SH-SY5Y (cell line): ENCODE measurements around the gene KRT77.

ENCODE experiments used
- GATA2 ChIP-seq: IDR thresholded peaks from 2 replicates; pipeline ENCODE4 v1.6.1; 2011; ENCODE audit warnings: mild to moderate bottlenecking, low read depth, low read length
- GATA3 ChIP-seq: IDR thresholded peaks from 2 replicates; pipeline ENCODE4 v1.6.1; 2011; ENCODE audit warnings: low read depth, mild to moderate bottlenecking, low read length, moderate library complexity

DNA sequence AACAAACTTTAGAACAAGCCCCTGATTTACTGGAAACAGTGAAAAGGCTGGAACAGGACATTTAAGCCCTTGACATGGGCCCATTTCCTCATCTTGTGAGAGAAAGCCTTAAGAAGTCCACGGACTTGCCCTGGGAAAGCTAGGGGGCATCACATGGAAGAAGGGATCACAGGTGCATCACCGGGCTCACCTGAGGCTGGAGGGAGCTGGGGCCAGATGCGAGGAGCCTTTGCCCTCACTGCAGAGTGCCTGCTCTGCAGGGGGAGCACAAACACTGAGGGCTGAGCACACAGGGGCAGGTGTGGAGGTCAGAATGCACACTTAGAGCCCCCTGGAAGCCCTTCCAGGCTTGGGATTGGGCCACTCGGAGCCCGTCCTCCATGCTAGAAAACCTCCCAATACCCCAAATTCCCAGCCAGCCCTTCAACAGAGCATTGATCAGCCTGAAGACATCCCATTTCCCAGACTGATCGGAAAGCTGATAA, 17.9 kb downstream of the KRT77 start:
- TF ChIP-seq GATA3, result no peak
- TF ChIP-seq GATA2, result no peak; the same call in 1 of the 2 replicates
